ENCODE results near the gene C15orf39. TPM values are rescaled to one million over a fixed set of nuclear protein-coding genes. Genes with fewer than 3 reads are reported as not detected.

Gene C15orf39
- total and polyA plus RNA-seq, 2 donors from 2014 or later, result 5.7 to 32.7 TPM

DNA sequence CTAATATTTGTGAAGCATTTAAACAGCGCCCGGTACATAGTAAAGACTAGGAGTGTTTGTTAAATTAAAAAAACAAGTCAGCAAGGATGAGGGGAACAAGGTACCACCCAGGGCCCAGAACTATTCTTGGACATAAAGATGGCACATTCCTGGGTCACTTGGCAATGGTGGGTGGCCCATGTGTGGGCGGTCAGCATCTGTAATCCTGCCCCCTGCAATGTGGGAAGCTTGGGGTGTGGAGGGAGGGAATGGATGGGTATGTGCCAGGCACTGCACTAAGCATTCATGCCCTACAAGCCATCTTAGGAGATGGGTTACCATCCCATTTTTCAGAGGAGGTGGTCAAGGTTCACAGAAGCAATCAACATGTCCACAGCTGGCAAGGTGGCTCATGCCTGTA is 7.3 kb upstream of the C15orf39 start:
- Histone ChIP-seq H3K4me3 (ENCODE audit: low read length in 3 of 3) (no peak overlapping the region), H3K27me3 (ENCODE audit: control insufficient read depth, insufficient read depth, low read length) (no peaks in the 10 kb centered on the region), H3K9me3 (ENCODE audit: control insufficient read depth in 2 of 3, insufficient read depth in 1 of 3, low read length in 3 of 3) (no peaks in the 10 kb centered on the region), H3K36me3 (ENCODE audit: control insufficient read depth in 2 of 3, insufficient read depth in 3 of 3, low read length in 3 of 3) (no peaks in the 10 kb centered on the region), H3K4me1 (ENCODE audit: control insufficient read depth in 2 of 3, insufficient read depth in 2 of 3, low read depth in 1 of 3, low read length in 3 of 3) (peaks cover 0 to 2% (median 0%) of the 10 kb centered on the region in 3 donors), H3K27ac (ENCODE audit: low read depth in 2 of 2, low read length in 2 of 2) (no peak overlapping the region), H3K9ac (ENCODE audit: low read length in 3 of 3) (no peak overlapping the region)
- intact Hi-C loops (cut with DNase I), result no loop called here
- DNase-seq, result no peak
- no peak for TF ChIP-seq CTCF (IDR thresholded peaks at IDR 0.05; ENCODE audit: borderline replicate concordance, extremely low read depth, insufficient read depth)
- FAIRE-seq, result no peak

GRCh38 chr15:75195122-75195765 is 6.4 kb upstream of the C15orf39 start:
- no peak overlapping the region for H3K4me3 ChIP-seq (ENCODE audit: low read length in 3 of 3)
- no peak for TF ChIP-seq CTCF (IDR thresholded peaks at IDR 0.05; ENCODE audit: borderline replicate concordance, extremely low read depth, insufficient read depth)
- H3K9me3 ChIP-seq (ENCODE audit: control insufficient read depth in 2 of 3, insufficient read depth in 1 of 3, low read length in 3 of 3), result no peaks in the 10 kb centered on the region
- intact Hi-C loops (cut with DNase I), result no loop called here
- DNase-seq, result peak in 4 of 5 donors; percentile 85 to 91 (median 88)
- no peaks in the 10 kb centered on the region for H3K27me3 ChIP-seq (ENCODE audit: control insufficient read depth, insufficient read depth, low read length)
- H3K4me1 ChIP-seq (ENCODE audit: control insufficient read depth in 2 of 3, insufficient read depth in 2 of 3, low read depth in 1 of 3, low read length in 3 of 3), result peaks cover 0 to 5% (median 0%) of the 10 kb centered on the region in 3 donors
- peak overlapping the region in 1 of 2 donors; percentile 36 for H3K27ac ChIP-seq (ENCODE audit: low read depth in 2 of 2, low read length in 2 of 2)
- no peak for FAIRE-seq
- no peaks in the 10 kb centered on the region for H3K36me3 ChIP-seq (ENCODE audit: control insufficient read depth in 2 of 3, insufficient read depth in 3 of 3, low read length in 3 of 3)
- no peak overlapping the region for H3K9ac ChIP-seq (ENCODE audit: low read length in 3 of 3)

DNA sequence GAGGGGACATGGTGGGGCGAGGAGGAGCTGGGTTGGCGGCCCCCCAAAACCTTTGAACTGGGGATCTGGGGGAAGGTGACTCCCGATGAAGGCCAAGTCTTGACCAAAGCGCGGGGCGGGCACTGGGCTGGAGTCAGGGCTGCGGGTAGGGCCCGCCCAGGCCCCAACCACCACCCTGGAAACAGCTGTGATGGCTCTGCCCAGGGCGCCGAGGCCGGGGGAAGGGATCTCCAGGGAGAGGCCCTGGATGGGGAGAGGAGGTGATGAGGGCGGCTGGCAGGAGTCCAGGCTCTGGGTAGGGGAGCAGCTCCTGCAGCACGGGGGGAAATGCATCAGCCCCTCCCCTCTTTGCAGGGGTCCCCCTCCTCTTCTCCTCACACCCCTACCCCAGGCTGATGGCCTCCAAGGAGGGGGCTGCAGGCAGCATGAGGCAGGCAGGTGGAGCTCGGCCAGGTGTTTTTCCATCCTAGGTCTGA is 5.9 kb upstream of the C15orf39 start:
- Histone ChIP-seq H3K9ac (ENCODE audit: low read length in 3 of 3) (no peak overlapping the region), H3K27me3 (ENCODE audit: control insufficient read depth, insufficient read depth, low read length) (no peaks in the 10 kb centered on the region), H3K9me3 (ENCODE audit: control insufficient read depth in 2 of 3, insufficient read depth in 1 of 3, low read length in 3 of 3) (no peaks in the 10 kb centered on the region), H3K4me1 (ENCODE audit: control insufficient read depth in 2 of 3, insufficient read depth in 2 of 3, low read depth in 1 of 3, low read length in 3 of 3) (peaks cover 0 to 9% (median under 1%) of the 10 kb centered on the region in 3 donors), H3K36me3 (ENCODE audit: control insufficient read depth in 2 of 3, insufficient read depth in 3 of 3, low read length in 3 of 3) (no peaks in the 10 kb centered on the region), H3K27ac (ENCODE audit: low read depth in 2 of 2, low read length in 2 of 2) (peak overlapping the region in 1 of 2 donors; percentile 36), H3K4me3 (ENCODE audit: low read length in 3 of 3) (no peak overlapping the region)
- no peak for TF ChIP-seq CTCF (IDR thresholded peaks at IDR 0.05; ENCODE audit: borderline replicate concordance, extremely low read depth, insufficient read depth)
- intact Hi-C loops (cut with DNase I), result no loop called here
- FAIRE-seq (no peak), DNase-seq (peak; percentile 48 to 91 (median 68))

Data from kidney (tissue), 14 donors.